H9 (cell line): Measurements from ENCODE around the gene POLN. TPM values are rescaled to one million over a fixed set of nuclear protein-coding genes. Genes with fewer than 3 reads are reported as not detected.

Experiments used
- DNase-seq: peaks from one replicate; pipeline ENCODE4 v3.0.0-alpha.2; 2017
- H2AFZ ChIP-seq: one replicate; pipeline ENCODE4 v1.6.1; 2013; ENCODE audit warnings: mild to moderate bottlenecking, low read length, control low read depth, moderate library complexity
- H2AK5ac ChIP-seq: 2 replicates; pipeline ENCODE4 v1.6.1; 2013; ENCODE audit warnings: low read length, control low read depth, mixed read lengths; ENCODE audit not compliant: insufficient read length
- H2BK120ac ChIP-seq: one replicate; pipeline ENCODE4 v1.6.1; 2013; ENCODE audit warnings: low read depth, mild to moderate bottlenecking, low read length, control low read depth, inconsistent platforms; ENCODE audit not compliant: poor library complexity, severe bottlenecking
- H2BK12ac ChIP-seq: 2 replicates; pipeline ENCODE4 v1.6.1; 2013; ENCODE audit warnings: low read length, control low read depth, mixed read lengths, low read depth; ENCODE audit not compliant: insufficient read length
- H2BK15ac ChIP-seq: 2 replicates; pipeline ENCODE4 v1.6.1; 2013; ENCODE audit warnings: low read depth, low read length, control low read depth
- H2BK20ac ChIP-seq: one replicate; pipeline ENCODE4 v1.6.1; 2013; ENCODE audit warnings: low read depth, mild to moderate bottlenecking, low read length, control low read depth, inconsistent platforms; ENCODE audit not compliant: poor library complexity, severe bottlenecking
- H2BK5ac ChIP-seq: 2 replicates; pipeline ENCODE4 v1.6.1; 2013; ENCODE audit warnings: low read length, control low read depth, mixed read lengths; ENCODE audit not compliant: insufficient read length
- H3K14ac ChIP-seq: 2 replicates; pipeline ENCODE4 v1.6.1; 2013; ENCODE audit warnings: low read length, control low read depth; ENCODE audit not compliant: insufficient read depth
- H3K18ac ChIP-seq: 2 replicates; pipeline ENCODE4 v1.6.1; 2013; ENCODE audit warnings: low read depth, mild to moderate bottlenecking, mixed read lengths, low read length, control low read depth; ENCODE audit not compliant: insufficient read length
- H3K23ac ChIP-seq: 2 replicates; pipeline ENCODE4 v1.6.1; 2013; ENCODE audit warnings: low read length, control low read depth, mixed read lengths, low read depth; ENCODE audit not compliant: insufficient read length
- H3K23me2 ChIP-seq: 2 replicates; pipeline ENCODE4 v1.6.1; 2013; ENCODE audit warnings: low read depth, mild to moderate bottlenecking, mixed read lengths, low read length, control low read depth; ENCODE audit not compliant: insufficient read length, poor library complexity, severe bottlenecking
- H3K27ac ChIP-seq: 2 replicates; pipeline ENCODE4 v1.5.1; 2013; ENCODE audit warnings: low read length, control low read depth, mixed read lengths, low read depth; ENCODE audit not compliant: insufficient read length
- H3K27me3 ChIP-seq: 2 replicates; pipeline ENCODE4 v1.6.1; 2013; ENCODE audit warnings: low read length, control low read depth, inconsistent platforms; ENCODE audit not compliant: insufficient read depth
- H3K4ac ChIP-seq: 2 replicates; pipeline ENCODE4 v1.6.1; 2013; ENCODE audit warnings: low read depth, mild to moderate bottlenecking, control low read depth, inconsistent platforms, low read length, moderate library complexity
- H3K4me1 ChIP-seq: 2 replicates; pipeline ENCODE4 v1.6.1; 2013; ENCODE audit warnings: low read length, control low read depth, inconsistent platforms; ENCODE audit not compliant: insufficient read depth
- H3K4me2 ChIP-seq: 2 replicates; pipeline ENCODE4 v1.6.1; 2013; ENCODE audit warnings: low read length, control low read depth, mixed read lengths; ENCODE audit not compliant: insufficient read length, insufficient read depth
- H3K56ac ChIP-seq: 2 replicates; pipeline ENCODE4 v1.6.1; 2013; ENCODE audit warnings: low read depth, mild to moderate bottlenecking, mixed read lengths, low read length, control low read depth; ENCODE audit not compliant: insufficient read length
- H3K79me1 ChIP-seq: 2 replicates; pipeline ENCODE4 v1.6.1; 2013; ENCODE audit warnings: low read depth, mild to moderate bottlenecking, moderate library complexity, low read length, control low read depth, inconsistent platforms; ENCODE audit not compliant: insufficient read depth, poor library complexity, severe bottlenecking
- H3K79me2 ChIP-seq: 2 replicates; pipeline ENCODE4 v1.6.1; 2013; ENCODE audit warnings: low read length, control low read depth, inconsistent platforms; ENCODE audit not compliant: insufficient read depth
- H3K9ac ChIP-seq: 2 replicates; pipeline ENCODE4 v1.6.1; 2013; ENCODE audit warnings: low read length, control low read depth, mixed read lengths; ENCODE audit not compliant: insufficient read length; ENCODE audit errors: extremely low read depth
- H3K9me3 ChIP-seq: one replicate; pipeline ENCODE4 v1.6.1; 2013; ENCODE audit warnings: low read depth, low read length, inconsistent platforms; ENCODE audit not compliant: control insufficient read depth
- H3T11ph ChIP-seq: one replicate; pipeline ENCODE4 v1.6.1; 2013; ENCODE audit warnings: mild to moderate bottlenecking, low read length, control low read depth, inconsistent platforms
- H4K20me1 ChIP-seq: one replicate; pipeline ENCODE4 v1.6.1; 2013; ENCODE audit not compliant: control insufficient read depth, insufficient read length, insufficient read depth
- H4K5ac ChIP-seq: 2 replicates; pipeline ENCODE4 v1.6.1; 2013; ENCODE audit warnings: low read depth, mild to moderate bottlenecking, mixed read lengths, low read length, control low read depth; ENCODE audit not compliant: insufficient read length
- H4K8ac ChIP-seq: replicated peaks from 2 replicates; pipeline ENCODE4 v1.6.1; 2013; ENCODE audit warnings: low read length, control low read depth, mixed read lengths, low read depth; ENCODE audit not compliant: insufficient read length
- H4K91ac ChIP-seq: 2 replicates; pipeline ENCODE4 v1.6.1; 2013; ENCODE audit warnings: low read depth, mild to moderate bottlenecking, moderate library complexity, mixed read lengths, low read length, control low read depth; ENCODE audit not compliant: insufficient read length
- H3K27ac Mint-ChIP-seq, 3 experiments: 2 replicates in 2 of 3; 3 replicates in 1 of 3; pipeline ENCODE4 v1.8.0; 2020 to 2021; ENCODE audit warnings: mixed read lengths in 3 of 3, mild to moderate bottlenecking in 1 of 3, moderate library complexity in 1 of 3
- H3K27me3 Mint-ChIP-seq: 2 replicates; pipeline ENCODE4 v1.8.0; 2021; ENCODE audit warnings: low read depth, mild to moderate bottlenecking, moderate library complexity, mixed read lengths
- H3K36me3 Mint-ChIP-seq, 3 experiments: 2 replicates in 2 of 3; 3 replicates in 1 of 3; pipeline ENCODE4 v1.8.0; 2020 to 2021; ENCODE audit warnings: low read depth in 3 of 3, mixed read lengths in 3 of 3; ENCODE audit not compliant: insufficient read depth in 1 of 3
- H3K4me1 Mint-ChIP-seq, 2 experiments: 2 replicates each; pipeline ENCODE4 v1.8.0; 2020; ENCODE audit warnings: mixed read lengths in 2 of 2
- H3K4me3 Mint-ChIP-seq, 2 experiments: 2 replicates in 1 of 2; 3 replicates in 1 of 2; pipeline ENCODE4 v1.8.0; 2020 to 2021; ENCODE audit warnings: mild to moderate bottlenecking in 2 of 2, mixed read lengths in 2 of 2, moderate library complexity in 1 of 2
- H3K9me3 Mint-ChIP-seq, 2 experiments: 2 replicates in 1 of 2; 3 replicates in 1 of 2; pipeline ENCODE4 v1.8.0; 2020; ENCODE audit warnings: mild to moderate bottlenecking in 2 of 2, mixed read lengths in 2 of 2, moderate library complexity in 1 of 2
- whole genome bisulfite sequencing: extraction: QIAGEN DNeasy Blood & Tissue Kit; methylation state at CpG from one replicate; pipeline ENCODE4 v1.1.7; 2013; ENCODE audit warnings: missing lambda C conversion rate, low lambda C conversion rate, mixed read lengths; ENCODE audit not compliant: insufficient read length; ENCODE audit errors: extremely low coverage; 5-methylcytosine and 5-hydroxymethylcytosine counted together
- total RNA-seq: library from RNA; stranded (reverse); gene quantifications from 2 replicates; pipeline ENCODE4 v1.2.1, GENCODE V29; 2021
- TF ChIP-seq, protein P1 (sequence below): fragments of 200-600 bp; sonication (generic); conservative IDR thresholded peaks from 3 replicates; pipeline ENCODE4 v1.8.0; 2021; ENCODE audit warnings: antibody characterized with exemption, mild to moderate bottlenecking

POLN gene
- total RNA-seq, 1 experiment from 2014 or later, result 0.74 TPM

GRCh38 chr4:2178986-2179385 lies 62.9 kb downstream of the POLN start:
- Histone ChIP-seq H3K56ac (no peak overlapping the region), H2BK12ac (no peak overlapping the region), H3K23me2 (no peaks in the 10 kb centered on the region), H4K91ac (no peak overlapping the region), H3K4me2 (no peak overlapping the region), H3K4ac (no peak overlapping the region), H4K8ac (no peak overlapping the region), H2AFZ (no peak overlapping the region), H2BK20ac (no peak overlapping the region), H2AK5ac (no peak overlapping the region), H4K20me1 (no peaks in the 10 kb centered on the region), H3K79me2 (no peaks in the 10 kb centered on the region), H2BK120ac (no peak overlapping the region), H3K9ac (no peak overlapping the region), H3K23ac (no peak overlapping the region), H2BK5ac (no peak overlapping the region), H3K4me1 (no peaks in the 10 kb centered on the region), H3K9me3 (no peaks in the 10 kb centered on the region), H4K5ac (no peak overlapping the region), H3K27ac (no peak overlapping the region), H3K27me3 (no peaks in the 10 kb centered on the region), H3T11ph (no peak overlapping the region), H3K14ac (no peak overlapping the region), H3K79me1 (no peaks in the 10 kb centered on the region), H2BK15ac (no peak overlapping the region), H3K18ac (no peak overlapping the region)
- TF ChIP-seq, protein P1, sequence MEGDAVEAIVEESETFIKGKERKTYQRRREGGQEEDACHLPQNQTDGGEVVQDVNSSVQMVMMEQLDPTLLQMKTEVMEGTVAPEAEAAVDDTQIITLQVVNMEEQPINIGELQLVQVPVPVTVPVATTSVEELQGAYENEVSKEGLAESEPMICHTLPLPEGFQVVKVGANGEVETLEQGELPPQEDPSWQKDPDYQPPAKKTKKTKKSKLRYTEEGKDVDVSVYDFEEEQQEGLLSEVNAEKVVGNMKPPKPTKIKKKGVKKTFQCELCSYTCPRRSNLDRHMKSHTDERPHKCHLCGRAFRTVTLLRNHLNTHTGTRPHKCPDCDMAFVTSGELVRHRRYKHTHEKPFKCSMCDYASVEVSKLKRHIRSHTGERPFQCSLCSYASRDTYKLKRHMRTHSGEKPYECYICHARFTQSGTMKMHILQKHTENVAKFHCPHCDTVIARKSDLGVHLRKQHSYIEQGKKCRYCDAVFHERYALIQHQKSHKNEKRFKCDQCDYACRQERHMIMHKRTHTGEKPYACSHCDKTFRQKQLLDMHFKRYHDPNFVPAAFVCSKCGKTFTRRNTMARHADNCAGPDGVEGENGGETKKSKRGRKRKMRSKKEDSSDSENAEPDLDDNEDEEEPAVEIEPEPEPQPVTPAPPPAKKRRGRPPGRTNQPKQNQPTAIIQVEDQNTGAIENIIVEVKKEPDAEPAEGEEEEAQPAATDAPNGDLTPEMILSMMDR, result no peak
- H3K9me3 Mint-ChIP-seq, result peaks cover 6 to 8% of the 10 kb centered on the region in 2 experiments
- no peaks in the 10 kb centered on the region; the same call in none of the 2 replicates for H3K27me3 Mint-ChIP-seq
- DNase-seq, result no peak
- no peaks in the 10 kb centered on the region for H3K4me1 Mint-ChIP-seq
- no peak overlapping the region for H3K4me3 Mint-ChIP-seq
- WGBS, result no CpG with 5 or more reads among the region's 1 CpG
- no peak overlapping the region for H3K27ac Mint-ChIP-seq
- H3K36me3 Mint-ChIP-seq, result peaks cover 2 to 8% (median 3%) of the 10 kb centered on the region in 3 experiments
